COLO668 (cell line): ENCODE results near the gene ID2.

Experiments
- DNase-seq: peaks from one replicate; lab custom pipeline; 2025; ENCODE audit not compliant: unreplicated experiment; lab: John Stamatoyannopoulos, UW

The ID2 gene

DNA sequence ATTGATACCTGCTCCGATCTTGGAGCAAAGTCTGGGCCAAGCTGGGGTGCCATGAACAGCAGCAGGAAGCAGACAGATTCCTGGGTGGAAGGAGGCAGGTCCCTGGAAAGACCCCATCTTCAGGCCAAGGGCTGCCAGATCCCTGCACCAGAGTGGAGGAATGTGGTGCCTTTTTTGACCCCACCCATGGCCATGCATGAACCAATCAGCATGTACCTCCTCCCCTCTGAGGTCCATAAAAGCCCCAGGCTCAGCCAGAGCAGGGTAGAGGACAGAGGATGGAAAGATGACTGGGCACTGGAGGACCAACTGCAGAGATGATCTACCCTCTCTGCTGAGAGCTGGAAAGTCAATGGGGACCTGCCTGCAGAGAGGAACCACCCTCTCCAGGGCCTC is 34.4 kb upstream of the ID2 start:
- DNase-seq = no peak

GRCh38 chr2:8648441-8649213 is 33.2 kb upstream of the ID2 start:
- DNase-seq = no peak

- no peak for DNase-seq
Observed at GRCh38 chr2:8649718-8650117, 32.1 kb upstream of the ID2 start.

- no peak for DNase-seq
Observed at GRCh38 chr2:8650256-8650655, 31.6 kb upstream of the ID2 start.

DNA sequence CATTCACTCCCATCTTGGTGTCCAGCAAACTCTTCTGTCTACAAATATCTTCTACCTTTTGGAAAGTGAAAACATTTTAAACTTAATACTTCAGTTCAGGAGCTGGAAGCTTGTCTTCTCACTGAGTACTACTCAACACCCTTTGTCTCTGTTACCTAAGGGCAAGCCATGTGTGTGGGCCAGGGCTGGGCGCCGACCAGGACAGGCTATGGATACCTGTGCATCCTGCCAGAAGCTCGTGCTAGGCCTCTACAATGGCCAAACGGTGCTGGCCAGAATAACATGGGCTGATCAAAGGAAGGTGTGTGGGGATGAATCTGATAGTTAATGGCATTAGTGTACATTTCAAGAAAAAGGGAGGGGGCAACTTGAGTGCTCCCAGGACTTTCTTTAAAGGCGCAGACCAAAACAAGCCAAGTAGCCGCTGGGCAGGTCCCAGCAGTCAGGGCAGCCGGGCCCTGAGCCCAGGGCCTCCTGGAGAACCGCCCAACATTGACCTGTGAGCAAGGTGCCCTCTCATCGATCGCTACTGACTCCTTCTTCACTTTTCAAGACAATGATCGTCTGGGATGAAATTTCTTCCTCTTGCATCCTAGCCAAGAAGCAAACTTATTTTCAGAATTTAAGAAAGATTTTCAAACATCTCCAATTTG is 29.0 kb upstream of the ID2 start:
- no peak for DNase-seq

GRCh38 chr2:8653485-8653884 is 28.4 kb upstream of the ID2 start:
- no peak for DNase-seq

- DNase-seq = no peak
Observed at GRCh38 chr2:8654041-8654440, 27.8 kb upstream of the ID2 start.

GRCh38 chr2:8654483-8654882 is 27.4 kb upstream of the ID2 start:
- DNase-seq = no peak

GRCh38 chr2:8656160-8656641 is 25.7 kb upstream of the ID2 start:
- DNase-seq = peak; percentile 44

- no peak for DNase-seq
Observed at GRCh38 chr2:8656811-8657210, 25.0 kb upstream of the ID2 start.

- DNase-seq = no peak
Observed at GRCh38 chr2:8657423-8658062, 24.3 kb upstream of the ID2 start.

GRCh38 chr2:8658064-8658862 is 23.6 kb upstream of the ID2 start:
- no peak for DNase-seq

- peak; percentile 67 for DNase-seq
Observed at GRCh38 chr2:8659092-8659734, 22.6 kb upstream of the ID2 start.

DNA sequence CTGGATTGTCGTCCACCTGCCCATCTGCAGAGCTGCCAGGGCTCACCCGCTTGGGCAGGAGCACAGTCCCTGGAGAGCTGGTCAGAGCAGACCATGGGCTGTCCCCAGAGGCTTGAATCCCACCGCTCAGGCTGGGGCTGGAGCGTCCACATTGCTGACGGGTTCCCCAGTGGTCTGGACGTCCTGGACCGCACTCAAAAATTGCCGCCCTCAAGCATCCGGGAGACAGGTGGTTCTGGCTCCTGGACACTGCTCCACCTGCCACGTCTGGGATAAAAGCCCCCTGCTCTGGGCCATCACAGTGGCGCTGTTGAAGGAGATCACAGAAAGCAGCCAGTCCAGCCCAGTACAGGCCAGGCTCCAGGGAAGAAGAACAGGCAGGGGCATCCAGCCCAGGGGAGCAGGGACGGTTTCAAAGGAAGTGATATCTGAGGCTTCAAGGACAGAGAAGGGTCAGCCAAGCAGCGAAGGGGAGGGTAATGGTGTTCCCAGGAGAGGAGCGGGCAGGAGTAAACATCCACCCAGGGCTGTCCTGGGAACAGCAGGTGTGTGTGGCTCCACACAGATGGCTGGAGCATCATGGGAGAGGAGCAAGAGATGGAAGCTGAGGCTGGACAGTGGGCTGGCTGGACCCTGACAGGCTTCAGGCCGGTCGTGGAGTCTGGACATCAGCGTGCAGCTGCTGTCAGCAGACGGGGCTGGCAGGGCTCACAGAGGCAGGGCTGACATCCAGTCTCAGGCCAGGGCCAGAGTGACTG is 21.9 kb upstream of the ID2 start:
- DNase-seq = peak; percentile 40

GRCh38 chr2:8661235-8661634 is 20.6 kb upstream of the ID2 start:
- DNase-seq = no peak

- DNase-seq = no peak
Observed at GRCh38 chr2:8661736-8662135, 20.1 kb upstream of the ID2 start.

DNA sequence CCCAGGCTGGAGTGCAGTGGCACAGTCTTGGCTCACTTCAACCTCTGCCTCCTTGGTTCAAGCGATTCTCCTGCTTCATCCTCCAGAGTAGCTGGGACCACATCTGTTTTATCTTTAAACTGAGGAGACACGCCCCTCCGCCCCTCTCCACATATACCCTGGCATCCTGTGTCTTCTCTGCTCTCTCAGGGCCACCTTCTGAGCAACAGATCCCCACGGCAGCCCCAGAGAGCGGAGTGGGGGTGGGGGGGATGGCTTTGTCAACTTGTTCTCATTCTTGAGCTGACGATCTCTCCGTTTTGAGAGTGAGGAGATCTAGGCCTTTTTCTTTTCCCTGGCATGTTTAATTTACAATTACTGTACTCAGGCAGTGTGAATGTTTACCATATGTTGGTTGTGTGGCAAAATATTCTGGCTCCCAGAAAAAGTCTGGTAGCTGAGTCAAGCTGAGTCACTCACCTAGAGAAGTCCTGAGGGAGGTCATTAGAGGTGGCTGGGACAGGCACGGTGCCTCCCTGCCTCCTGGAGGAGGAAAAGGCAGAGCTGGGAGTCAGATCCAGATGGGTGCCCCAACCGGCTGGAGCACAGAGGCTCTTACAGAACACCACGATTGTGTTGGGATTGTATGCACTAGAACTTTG is 19.5 kb upstream of the ID2 start:
- no peak for DNase-seq

- DNase-seq = no peak
Observed at GRCh38 chr2:8663997-8664396, 17.9 kb upstream of the ID2 start.

DNA sequence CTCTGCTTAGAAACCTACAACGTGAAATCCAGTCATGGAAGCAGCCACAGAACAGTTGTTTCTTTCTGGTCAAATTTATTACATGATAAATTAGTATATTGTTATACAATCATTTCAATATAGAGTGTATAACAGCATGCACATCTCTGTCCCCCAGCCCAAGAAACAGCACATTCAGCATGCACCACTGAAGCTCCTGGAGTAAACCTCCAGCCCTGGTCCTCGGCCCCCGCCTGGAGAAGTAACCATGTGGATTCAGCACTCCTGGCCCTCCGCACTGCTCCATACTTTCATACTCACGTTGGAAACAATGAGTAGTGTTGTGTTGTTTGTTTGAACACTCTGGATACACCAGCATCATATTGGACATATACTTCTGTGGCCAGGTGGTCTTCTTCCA is 15.3 kb upstream of the ID2 start:
- no peak for DNase-seq
